GF-D8 (cell line): ENCODE results near the gene TRAF5.
"Not testable (repeated sequence)": the region's sequence is repeated elsewhere in the genome, so short reads cannot be mapped to it uniquely, and the experiment has no call there.

Source experiments
- DNase-seq: peaks from one replicate; lab custom pipeline; 2025; lab: John Stamatoyannopoulos, UW

Gene TRAF5

GRCh38 chr1:211326528-211327345, at the start of gene TRAF5:
TSS of gene TRAF5 (plus strand) at chr1:211326833. CDS start at chr1:211353240, 26,407 bp downstream.
- no peak for DNase-seq

- DNase-seq, result no peak
Measured at GRCh38 chr1:211279340-211279739, 47.3 kb upstream of the TRAF5 start.

- DNase-seq, result no peak
Measured at GRCh38 chr1:211280910-211281309, 45.7 kb upstream of the TRAF5 start.

- no peak for DNase-seq
Measured at GRCh38 chr1:211281320-211282022, 45.2 kb upstream of the TRAF5 start.

- DNase-seq, result no peak
Measured at GRCh38 chr1:211282023-211282373, 44.6 kb upstream of the TRAF5 start.

GRCh38 chr1:211285196-211285595, 41.4 kb upstream of the TRAF5 start:
- DNase-seq, result no peak

GRCh38 chr1:211287218-211287617, 39.4 kb upstream of the TRAF5 start:
- DNase-seq, result no peak

GRCh38 chr1:211292411-211292810, 34.2 kb upstream of the TRAF5 start:
- DNase-seq, result no peak

- no peak for DNase-seq
Measured at GRCh38 chr1:211296396-211296795, 30.2 kb upstream of the TRAF5 start.

- DNase-seq, result no peak
Measured at GRCh38 chr1:211305044-211305443, 21.6 kb upstream of the TRAF5 start.

- no peak for DNase-seq
Measured at GRCh38 chr1:211309617-211310016, 17.0 kb upstream of the TRAF5 start.

GRCh38 chr1:211313392-211313791, 13.2 kb upstream of the TRAF5 start:
- no peak for DNase-seq

- no peak for DNase-seq
Measured at GRCh38 chr1:211318576-211319280, 7.9 kb upstream of the TRAF5 start.

- DNase-seq, result no peak
Measured at GRCh38 chr1:211319892-211320291, 6.7 kb upstream of the TRAF5 start.

- no peak for DNase-seq
Measured at GRCh38 chr1:211320980-211321379, 5.7 kb upstream of the TRAF5 start.

- DNase-seq, result not testable (repeated sequence)
Measured at GRCh38 chr1:211321646-211322045, 5.0 kb upstream of the TRAF5 start.

GRCh38 chr1:211323156-211324063, 3.2 kb upstream of the TRAF5 start:
- DNase-seq, result no peak

- no peak for DNase-seq
Measured at GRCh38 chr1:211324992-211325775, 1.4 kb upstream of the TRAF5 start.

- DNase-seq, result no peak
Measured at GRCh38 chr1:211326140-211326527, 499 bp upstream of the TRAF5 start.

- no peak for DNase-seq
Measured at GRCh38 chr1:211327346-211327921, 801 bp downstream of the TRAF5 start.
